HG02798 (cell line): ENCODE data around the gene ZNF280B.

Experiments
- ATAC-seq: cut with Tn5 transposase; IDR thresholded peaks from one replicate; pipeline ENCODE4 v1.9.1; 2021; ENCODE audit warnings: mild to moderate bottlenecking; ENCODE audit not compliant: unreplicated experiment, poor library complexity

ZNF280B gene, protein sequence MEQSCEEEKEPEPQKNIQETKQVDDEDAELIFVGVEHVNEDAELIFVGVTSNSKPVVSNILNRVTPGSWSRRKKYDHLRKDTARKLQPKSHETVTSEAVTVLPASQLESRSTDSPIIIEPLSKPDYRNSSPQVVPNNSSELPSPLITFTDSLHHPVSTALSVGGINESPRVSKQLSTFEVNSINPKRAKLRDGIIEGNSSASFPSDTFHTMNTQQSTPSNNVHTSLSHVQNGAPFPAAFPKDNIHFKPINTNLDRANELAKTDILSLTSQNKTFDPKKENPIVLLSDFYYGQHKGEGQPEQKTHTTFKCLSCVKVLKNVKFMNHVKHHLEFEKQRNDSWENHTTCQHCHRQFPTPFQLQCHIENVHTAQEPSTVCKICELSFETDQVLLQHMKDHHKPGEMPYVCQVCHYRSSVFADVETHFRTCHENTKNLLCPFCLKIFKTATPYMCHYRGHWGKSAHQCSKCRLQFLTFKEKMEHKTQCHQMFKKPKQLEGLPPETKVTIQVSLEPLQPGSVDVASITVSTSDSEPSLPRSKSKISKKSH

GRCh38 chr22:22508274-22509176 is at the start of gene ZNF280B:
TSS of gene ZNF280B (minus strand) at chr22:22508742. CDS start at chr22:22489398, 19,344 bp downstream.
- ATAC-seq = no peak

- ATAC-seq = no peak
These were observed 48.7 kb upstream of the ZNF280B start for GRCh38 chr22:22556995-22557925.

DNA sequence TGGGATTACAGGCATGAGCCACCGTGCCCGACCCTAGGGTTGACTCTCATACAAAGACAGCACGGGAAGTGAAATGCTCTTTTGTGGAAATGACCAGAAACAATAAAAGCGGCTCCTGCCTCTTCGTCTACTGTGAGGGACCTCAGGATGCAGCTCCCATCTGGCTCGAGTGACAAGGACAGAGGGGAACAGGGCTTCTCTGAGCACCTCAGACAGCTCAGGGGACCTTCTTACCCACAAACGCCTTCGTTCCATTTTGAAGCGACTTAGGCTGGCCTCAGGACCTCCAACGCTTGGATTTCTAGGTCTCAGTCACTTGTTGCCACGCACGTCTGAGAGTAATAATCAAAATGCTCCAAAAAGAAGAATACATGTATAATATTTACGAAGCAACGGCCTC is 48.0 kb upstream of the ZNF280B start:
- ATAC-seq = no peak

DNA sequence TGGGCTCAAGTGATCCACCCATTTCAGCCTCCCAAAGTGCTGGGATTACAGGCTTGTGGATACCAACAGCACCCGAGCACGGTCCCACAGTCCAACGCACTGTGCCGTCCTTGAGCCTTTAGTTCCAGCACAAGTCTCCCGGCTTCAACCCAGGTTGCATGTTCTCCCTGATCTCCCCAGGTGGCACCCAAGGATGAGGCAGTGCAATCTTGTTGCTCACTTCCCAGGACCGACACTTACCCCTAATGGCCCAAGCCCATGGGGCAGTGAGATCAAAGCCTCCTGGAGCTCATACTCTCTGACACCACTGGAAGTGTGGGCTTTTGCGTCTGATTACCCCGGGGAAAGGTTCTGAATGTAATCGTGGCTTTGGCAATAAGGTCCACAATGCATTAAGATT is 47.1 kb upstream of the ZNF280B start:
- no peak for ATAC-seq

DNA sequence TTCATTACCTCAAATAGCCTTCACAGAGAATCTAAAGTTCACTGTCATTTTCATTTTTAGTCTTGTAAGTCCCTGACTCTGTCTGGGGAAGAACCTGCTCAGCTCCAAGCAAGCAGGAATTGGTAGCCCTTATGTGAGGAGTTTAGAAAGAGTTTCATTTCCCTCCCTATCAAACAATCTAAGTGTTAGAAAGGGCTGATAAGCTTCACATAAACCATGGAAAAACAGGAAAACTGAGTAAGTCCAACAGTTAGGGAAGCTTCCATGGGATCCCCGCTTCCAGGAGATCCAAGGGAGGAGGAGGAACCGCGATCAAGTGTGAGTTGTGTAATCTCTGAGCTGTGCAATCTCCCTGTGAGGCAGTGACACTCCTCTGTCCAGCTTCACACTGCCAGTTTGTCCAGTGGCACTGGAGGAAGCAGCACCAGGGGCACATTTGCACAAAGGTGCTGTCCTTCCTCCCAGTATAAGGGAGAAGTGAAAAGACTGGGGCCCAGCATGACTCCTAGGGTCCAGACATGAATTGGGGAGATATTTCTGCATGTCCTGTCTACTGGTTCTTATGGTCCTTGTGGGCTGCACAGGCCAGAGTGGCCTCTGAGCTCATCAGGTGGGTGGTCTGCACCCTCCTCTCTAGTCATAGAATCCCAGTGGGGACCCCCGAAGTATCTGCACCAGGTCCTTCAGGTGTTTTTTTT is 46.2 kb upstream of the ZNF280B start:
- ATAC-seq = no peak

DNA sequence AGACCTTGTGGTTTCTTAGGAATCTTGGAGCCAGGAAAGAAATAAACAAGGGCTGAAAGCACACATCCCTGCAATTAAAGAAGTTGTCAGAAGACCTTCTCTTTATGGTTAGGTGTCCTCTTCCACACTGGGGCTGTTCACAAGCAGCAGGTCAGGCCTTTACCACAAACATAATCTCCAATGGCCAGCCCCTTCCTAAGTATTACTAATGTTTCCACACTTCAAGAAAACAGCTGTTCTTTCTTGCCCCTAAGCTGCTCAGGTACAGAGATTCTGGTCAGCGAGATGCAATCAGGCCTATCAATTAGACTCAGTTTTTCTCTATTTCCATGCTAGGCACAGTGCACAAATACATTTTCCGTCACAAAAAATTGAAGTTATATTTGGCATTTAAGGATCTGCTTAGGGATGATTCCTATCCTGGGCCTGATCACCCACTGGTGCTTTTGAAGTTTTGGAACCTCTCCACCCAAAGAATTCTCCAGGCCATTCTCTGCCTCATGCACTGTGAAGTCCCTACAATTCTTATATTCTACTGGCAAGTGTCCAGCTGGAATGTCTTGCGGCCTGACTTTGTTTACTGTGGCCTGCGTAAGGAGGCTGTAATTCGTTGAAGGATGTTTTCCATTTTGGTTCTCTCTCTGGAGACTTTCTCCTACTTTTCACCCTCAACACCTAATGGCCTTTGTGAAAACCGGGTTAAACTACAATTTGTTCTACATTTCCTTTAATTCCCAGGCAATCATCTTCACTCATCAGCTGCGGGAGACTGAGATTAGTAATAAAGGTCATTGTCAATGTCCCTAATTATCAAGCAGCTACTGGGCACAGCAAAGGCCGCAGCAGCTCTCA is 45.4 kb upstream of the ZNF280B start:
- ATAC-seq = no peak

DNA sequence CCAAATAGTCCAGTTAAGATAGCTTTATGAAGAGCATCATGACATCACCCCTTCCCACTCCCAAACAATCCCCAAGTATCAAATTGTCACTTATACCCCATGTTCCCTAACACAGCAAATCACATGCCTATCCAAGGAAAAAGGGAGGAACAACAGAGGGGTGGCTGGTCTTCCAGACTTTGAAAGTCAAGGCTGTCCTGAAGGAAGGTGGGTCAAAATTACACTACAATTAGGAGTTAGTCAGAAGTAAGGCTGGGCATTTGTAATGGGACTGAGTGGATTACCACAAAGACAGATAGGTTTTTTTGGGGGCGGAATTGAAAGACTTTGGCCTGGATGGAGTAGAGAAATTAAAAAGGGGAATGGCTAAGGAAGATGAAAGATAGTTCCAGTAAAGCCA is 44.6 kb upstream of the ZNF280B start:
- no peak for ATAC-seq

- ATAC-seq = no peak
These were observed 44.1 kb upstream of the ZNF280B start for GRCh38 chr22:22552630-22553029.

- no peak for ATAC-seq
These were observed 42.4 kb upstream of the ZNF280B start for GRCh38 chr22:22550789-22551434.

DNA sequence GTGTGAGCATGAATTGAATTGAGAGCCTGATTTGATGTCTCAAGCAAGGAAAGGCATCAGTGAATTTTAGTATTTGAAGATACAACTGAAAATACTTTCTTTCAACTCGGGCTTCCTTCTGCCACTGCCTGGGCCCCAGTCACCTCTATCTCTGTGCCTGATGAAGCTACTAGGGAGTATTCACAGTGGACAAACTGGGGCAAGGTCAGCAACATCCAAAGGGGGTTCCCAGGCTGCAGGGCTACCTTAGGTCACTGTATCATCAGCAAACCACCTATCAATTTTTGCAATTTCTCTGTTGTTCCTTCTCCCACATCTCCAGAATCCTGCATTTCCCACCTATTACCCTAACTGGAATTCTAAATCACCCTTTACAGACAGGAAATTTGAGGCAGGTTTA is 40.4 kb upstream of the ZNF280B start:
- ATAC-seq = no peak

DNA sequence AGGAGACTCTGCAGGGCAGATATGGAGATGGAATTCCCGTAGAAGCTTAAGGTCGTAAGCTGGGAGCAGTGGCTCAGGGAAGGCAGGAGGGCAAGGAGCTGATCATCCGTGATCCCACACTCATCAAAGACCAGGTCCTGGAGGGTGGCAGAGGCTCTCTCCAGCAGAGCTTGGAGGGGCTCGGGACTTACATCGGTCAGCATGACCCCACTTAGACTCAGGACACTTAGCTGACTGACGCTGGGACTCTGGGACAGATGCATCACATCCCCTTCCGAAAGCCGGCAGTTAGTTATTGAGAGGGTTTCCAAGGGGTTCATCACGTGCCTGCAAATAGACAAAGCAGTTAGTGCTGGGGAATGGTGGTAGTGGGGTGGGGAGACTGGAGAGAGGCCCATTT is 39.8 kb upstream of the ZNF280B start:
- ATAC-seq = no peak

DNA sequence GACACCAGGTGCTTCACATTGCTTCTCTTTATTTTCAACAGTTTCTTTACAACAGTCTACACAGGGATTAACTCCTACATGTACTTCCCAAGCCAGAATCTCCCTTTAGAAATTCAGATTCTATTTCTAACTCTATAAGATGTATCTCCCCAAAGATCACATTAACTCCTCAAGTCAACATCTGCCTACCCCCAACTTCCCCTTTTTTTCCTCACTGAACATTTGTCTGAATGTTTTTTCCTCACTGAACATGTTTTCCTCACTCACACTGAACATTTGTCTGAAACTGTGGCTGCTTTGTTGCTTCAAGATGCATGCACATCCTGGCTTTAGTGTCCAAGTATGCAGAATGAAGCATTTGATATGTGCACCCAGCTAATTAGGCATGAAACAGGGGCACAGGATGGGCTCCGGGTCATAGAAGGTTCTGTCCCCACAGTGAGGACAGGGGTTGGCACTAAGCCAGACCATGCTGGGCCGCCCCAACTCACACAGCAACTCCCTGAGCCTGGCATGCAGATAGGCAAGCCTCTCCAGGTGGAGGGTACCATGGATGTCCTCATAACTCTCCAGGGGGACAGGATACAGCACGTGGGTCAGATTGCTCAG is 39.3 kb upstream of the ZNF280B start:
- no peak for ATAC-seq

- no peak for ATAC-seq
These were observed 38.7 kb upstream of the ZNF280B start for GRCh38 chr22:22547226-22547625.

GRCh38 chr22:22546490-22546889 is 37.9 kb upstream of the ZNF280B start:
- no peak for ATAC-seq

DNA sequence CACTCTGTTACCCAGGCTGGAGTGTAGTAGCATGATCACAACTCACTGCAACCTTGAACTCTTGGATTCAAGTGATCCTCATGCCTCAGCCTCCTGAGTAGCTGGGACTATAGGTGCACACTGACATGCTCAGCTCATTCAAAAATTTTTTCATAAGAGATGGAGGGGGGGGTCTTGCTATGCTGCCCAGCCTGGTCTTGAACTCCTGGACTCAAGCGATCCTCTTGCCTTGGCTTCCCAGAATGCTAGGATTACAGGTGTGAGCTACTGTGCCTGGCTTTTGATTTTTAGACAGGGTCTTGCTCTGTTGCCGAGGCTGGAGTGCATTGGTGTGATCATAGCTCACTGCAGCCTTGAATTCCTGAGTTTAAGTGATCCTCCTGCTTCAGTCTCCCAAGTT is 36.5 kb upstream of the ZNF280B start:
- no peak for ATAC-seq

- ATAC-seq = no peak
These were observed 29.9 kb upstream of the ZNF280B start for GRCh38 chr22:22538226-22538989.

DNA sequence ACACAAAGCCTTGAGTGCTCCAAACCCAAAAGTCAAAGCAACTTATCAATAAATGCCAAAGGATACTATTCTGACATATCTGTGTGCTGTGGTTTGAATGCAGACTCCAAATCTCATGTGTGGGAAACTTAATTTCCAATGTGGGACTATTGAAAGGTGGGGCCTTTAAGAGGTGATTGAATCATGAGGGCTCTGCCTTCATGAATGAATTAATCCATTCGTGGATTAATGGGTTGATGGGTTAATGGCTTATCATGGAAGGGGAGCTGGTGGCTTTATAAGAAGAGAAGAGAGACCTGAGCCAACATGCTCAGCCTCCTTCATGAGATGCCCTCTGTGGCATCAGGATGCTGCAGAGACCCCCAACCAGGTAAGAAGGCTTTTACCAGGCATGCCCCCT is 28.4 kb upstream of the ZNF280B start:
- no peak for ATAC-seq
